GM12878 (cell line): ENCODE data around the gene IFIH1. TPM values are rescaled to one million over a fixed set of nuclear protein-coding genes. Genes with fewer than 3 reads are reported as not detected.

Experiments
- ATAC-seq: fragments of 200-7000 bp; cut with Tn5 transposase; 3 replicates; pipeline ENCODE4 v1.9.1; 2020; ENCODE audit warnings: mild to moderate bottlenecking, moderate library complexity
- BruUV-seq: library from RNA; stranded (reverse); fragments of 400-500 nt; replicated peaks from 2 replicates; lab custom pipeline; 2021; lab: Mats Ljungman, UMichigan
- CTCF ChIA-PET: fragments of 300-600 bp; sonication (Branson Sonifier 250); formaldehyde crosslinking; extraction: SDS; loops from one replicate; lab custom pipeline; 2021; ENCODE audit warnings: inconsistent platforms; lab: Yijun Ruan, JAX
- POLR2A ChIA-PET: fragments of 350-600 bp; formaldehyde crosslinking; extraction: SDS; loops from one replicate; lab custom pipeline; 2021; ENCODE audit warnings: inconsistent platforms; lab: Charles Lee
- RAD21 ChIA-PET: fragments of 300-600 bp; sonication (Branson Sonifier 250); formaldehyde crosslinking; loops from one replicate; lab custom pipeline; 2023; ENCODE audit warnings: antibody characterized with exemption; ENCODE audit not compliant: unreplicated experiment; lab: Charles Lee
- SMC1A ChIA-PET: fragments of 300-600 bp; sonication (Branson Sonifier 250); formaldehyde crosslinking; loops from one replicate; lab custom pipeline; 2023; ENCODE audit not compliant: unreplicated experiment, uncharacterized antibody; lab: Charles Lee
- DNase-seq: peaks from one replicate; pipeline ENCODE4 v3.0.0-alpha.2; 2011; ENCODE audit warnings: low read depth, low spot score
- FAIRE-seq: peaks from 3 replicates; lab custom pipeline; 2011; peaks lifted over from hg19 to GRCh38; lab: Jason Lieb, UNC
- H2AFZ ChIP-seq: 2 replicates; pipeline ENCODE4 v1.6.0; 2011; ENCODE audit warnings: low read depth, low read length, control low read depth; ENCODE audit not compliant: control insufficient read depth
- H3K27ac ChIP-seq: 2 replicates; pipeline ENCODE4 v1.5.1; 2011; ENCODE audit warnings: control low read depth; ENCODE audit not compliant: control insufficient read depth, insufficient read depth
- H3K27me3 ChIP-seq, 2 experiments: replicated peaks in 1 of 2; 2 replicates each; pipeline versions ENCODE4 v1.6.0 to v1.6.1; 2011; ENCODE audit warnings: low read length in 1 of 2; ENCODE audit not compliant: control insufficient read depth in 2 of 2, insufficient read depth in 2 of 2
- H3K36me3 ChIP-seq, 2 experiments: 2 replicates each; pipeline ENCODE4 v1.5.1; 2011; ENCODE audit warnings: low read length in 1 of 2; ENCODE audit not compliant: control insufficient read depth in 2 of 2, insufficient read depth in 2 of 2
- H3K4me1 ChIP-seq: 2 replicates; pipeline ENCODE4 v1.6.1; 2011; ENCODE audit warnings: mild to moderate bottlenecking, low read length, moderate library complexity, mixed read lengths; ENCODE audit not compliant: control insufficient read depth, insufficient read depth
- H3K4me2 ChIP-seq: 2 replicates; pipeline ENCODE4 v1.6.0; 2011; ENCODE audit warnings: control low read depth; ENCODE audit not compliant: control insufficient read depth, insufficient read depth
- H3K4me3 ChIP-seq: fragments of 200-600 bp; sonication (generic); 2 replicates; pipeline ENCODE4 v1.5.1; 2016
- H3K79me2 ChIP-seq: 2 replicates; pipeline ENCODE4 v1.6.0; 2011; ENCODE audit warnings: low read length; ENCODE audit not compliant: control insufficient read depth, insufficient read depth
- H3K9ac ChIP-seq: 2 replicates; pipeline ENCODE4 v1.8.0; 2011; ENCODE audit warnings: low read length, control low read depth, mixed read lengths; ENCODE audit not compliant: control insufficient read depth, insufficient read depth
- H3K9me3 ChIP-seq: replicated peaks from 3 replicates; pipeline ENCODE4 v1.5.1; 2011; ENCODE audit warnings: mild to moderate bottlenecking, low read length; ENCODE audit not compliant: control insufficient read depth, insufficient read depth
- H4K20me1 ChIP-seq: 2 replicates; pipeline ENCODE4 v1.6.0; 2011; ENCODE audit not compliant: control insufficient read depth, insufficient read depth
- CBX3 ChIP-seq: fragments of 200-600 bp; sonication (generic); IDR thresholded peaks from 2 replicates; pipeline ENCODE4 v1.6.1; 2016; ENCODE audit warnings: low read depth, borderline replicate concordance
- CHD1 ChIP-seq: IDR thresholded peaks from 2 replicates; pipeline ENCODE4 v1.6.1; 2012; ENCODE audit warnings: low read depth, low read length, improper control_type of control experiment
- POU2F2 ChIP-seq: IDR thresholded peaks from 3 replicates; pipeline ENCODE4 v1.6.1; 2011; ENCODE audit warnings: low read depth, mild to moderate bottlenecking, low read length, borderline replicate concordance
- RAD21 ChIP-seq: IDR thresholded peaks from 2 replicates; pipeline ENCODE4 v1.6.1; 2011; ENCODE audit warnings: mild to moderate bottlenecking, low read depth, low read length, moderate library complexity; ENCODE audit not compliant: insufficient read depth
- SMC3 ChIP-seq: IDR thresholded peaks from 2 replicates; pipeline ENCODE4 v1.6.1; 2011; ENCODE audit warnings: low read length, improper control_type of control experiment, borderline replicate concordance
- WGBS: methylation state at CpG from one replicate; pipeline ENCODE4 v1.1.6; 2016; ENCODE audit warnings: low lambda C conversion rate; ENCODE audit not compliant: insufficient replicate concordance, insufficient coverage; ENCODE audit errors: missing lambda C conversion rate; 5-methylcytosine and 5-hydroxymethylcytosine counted together
- in situ Hi-C: fragments of 300-500 bp; cut with MboI; formaldehyde crosslinking; loops from 9 replicates; pipeline ENCODE4 v1.14.3; 2018; ENCODE audit warnings: mixed read lengths
- intact Hi-C: fragments of 100-400 bp; cut with micrococcal nuclease; formaldehyde crosslinking; loops from one replicate; pipeline ENCODE4 v1.14.2; 2022; ENCODE audit not compliant: unreplicated experiment
- polyA plus RNA-seq, 11 experiments: library from polyadenylated mRNA; depleted of rRNA in 4 of 11; unstranded in 6 of 11; stranded (reverse) in 5 of 11; fragments of >200 nt; fragmentation: Nextera tagmentation in 4 of 11; fragmentation: Illumina TruSeq in 1 of 11; extraction: Ambion mirVana in 4 of 11; extraction: Trizol in 1 of 11; gene quantifications; 1 replicate in 1 of 11; 2 replicates in 10 of 11; pipeline versions ENCODE4 v1.2.1 to v1.2.3, GENCODE V29; 2011 to 2016; ENCODE audit warnings: inconsistent platforms in 2 of 11, missing spikeins in 2 of 11, low read depth in 1 of 11
- total RNA-seq, 4 experiments: library from RNA; depleted of rRNA in 3 of 4; stranded (reverse); fragments of >200 nt in 3 of 4; fragmentation: Illumina TruSeq in 1 of 4; extraction: Trizol in 1 of 4; gene quantifications; 2 replicates each; pipeline versions ENCODE4 v1.2.1 to v1.2.3, GENCODE V29; 2013 to 2021
- TF ChIP-seq, protein P1 (sequence below), 3 experiments: IDR thresholded peaks in 2 of 3; conservative IDR thresholded peaks in 1 of 3; 2 replicates each; pipeline ENCODE4 v1.5.1; 2011; ENCODE audit warnings: low read depth in 3 of 3, low read length in 3 of 3, mild to moderate bottlenecking in 3 of 3, control low read depth in 2 of 3, moderate library complexity in 2 of 3, inconsistent platforms in 1 of 3, mixed read lengths in 1 of 3; ENCODE audit not compliant: control insufficient read depth in 2 of 3, insufficient read depth in 1 of 3; ENCODE audit errors: extremely low read depth in 1 of 3

The IFIH1 gene
- total and polyA plus RNA-seq, 10 of the 15 experiments (the other 5 are each of a cell fraction or from before 2014, with no cell fraction given), result 12.5 to 40.9 (median 28.8) TPM

GRCh38 chr2:162301151-162301804 lies 17.2 kb downstream of the IFIH1 start:
- ChIA-PET POLR2A (interaction anchor here (1.2 to 3.4 kb wide), 2 partner anchors 18 to 33 kb away, joined by 5 to 12 read pairs; partner anchors contain the start of gene IFIH1), RAD21 (interaction anchor here (1.0 to 6.0 kb wide), 5 partner anchors 17 to 191 kb away, joined by 3 to 34 read pairs (median 6); partner anchors contain the start of gene IFIH1), SMC1A (interaction anchor here (0.6 to 8.5 kb wide), 11 partner anchors 11 to 493 kb away, joined by 3 to 84 read pairs (median 4); no protein-coding TSS in a partner anchor), CTCF (interaction anchor here (0.6 to 18.0 kb wide), 18 partner anchors 4 to 484 kb away, joined by 3 to 316 read pairs (median 6); partner anchors contain the start of genes GCA and IFIH1)
- H3K36me3 ChIP-seq, result peaks cover 0 to 29% of the 10 kb centered on the region in 2 experiments; a peak in 2 of 4 replicates
- no peaks in the 10 kb centered on the region for H4K20me1 ChIP-seq
- no peak overlapping the region for H3K4me2 ChIP-seq
- 16% methylated on average over 6 of the region's 6 CpGs for WGBS
- ATAC-seq, result peak; percentile 84
- no peak overlapping the region for H2AFZ ChIP-seq
- H3K4me1 ChIP-seq, result no peaks in the 10 kb centered on the region
- H3K27ac ChIP-seq, result no peak overlapping the region
- no peaks in the 10 kb centered on the region for H3K27me3 ChIP-seq
- H3K9me3 ChIP-seq, result no peaks in the 10 kb centered on the region
- in situ Hi-C loops (loop anchor here (25.0 kb wide), 1 partner anchor 914 kb away; no protein-coding TSS in a partner anchor), intact Hi-C loops (no loop called here)
- H3K4me3 ChIP-seq, result no peak overlapping the region
- no peak for DNase-seq
- BruUV-seq, result no TSS peak
- FAIRE-seq, result no peak
- no peak overlapping the region for H3K9ac ChIP-seq
- TF ChIP-seq RAD21 (peak; percentile 59), POU2F2 (peak; percentile 91; the same call in 2 of the 3 replicates), CHD1 (no peak), CBX3 (no peak), SMC3 (peak; percentile 36; the same call in 1 of the 2 replicates)
- TF ChIP-seq, protein P1, sequence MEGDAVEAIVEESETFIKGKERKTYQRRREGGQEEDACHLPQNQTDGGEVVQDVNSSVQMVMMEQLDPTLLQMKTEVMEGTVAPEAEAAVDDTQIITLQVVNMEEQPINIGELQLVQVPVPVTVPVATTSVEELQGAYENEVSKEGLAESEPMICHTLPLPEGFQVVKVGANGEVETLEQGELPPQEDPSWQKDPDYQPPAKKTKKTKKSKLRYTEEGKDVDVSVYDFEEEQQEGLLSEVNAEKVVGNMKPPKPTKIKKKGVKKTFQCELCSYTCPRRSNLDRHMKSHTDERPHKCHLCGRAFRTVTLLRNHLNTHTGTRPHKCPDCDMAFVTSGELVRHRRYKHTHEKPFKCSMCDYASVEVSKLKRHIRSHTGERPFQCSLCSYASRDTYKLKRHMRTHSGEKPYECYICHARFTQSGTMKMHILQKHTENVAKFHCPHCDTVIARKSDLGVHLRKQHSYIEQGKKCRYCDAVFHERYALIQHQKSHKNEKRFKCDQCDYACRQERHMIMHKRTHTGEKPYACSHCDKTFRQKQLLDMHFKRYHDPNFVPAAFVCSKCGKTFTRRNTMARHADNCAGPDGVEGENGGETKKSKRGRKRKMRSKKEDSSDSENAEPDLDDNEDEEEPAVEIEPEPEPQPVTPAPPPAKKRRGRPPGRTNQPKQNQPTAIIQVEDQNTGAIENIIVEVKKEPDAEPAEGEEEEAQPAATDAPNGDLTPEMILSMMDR (IDR thresholded peaks at IDR 0.05 in 2 of 3, conservative IDR thresholded peaks at IDR 0.05 in 1 of 3; ENCODE audit: control insufficient read depth in 2 of 3, extremely low read depth in 1 of 3, insufficient read depth in 1 of 3, low read depth in 3 of 3, low read length in 3 of 3), result peak; percentile 57 to 83 (median 79)
- H3K79me2 ChIP-seq, result no peaks in the 10 kb centered on the region; the same call in 1 of the 2 replicates
